Hematopoietic multipotent progenitor cell treated with erythropoietin and hydrocortisone succinate and interleukin-3 and kit ligand, for 8 days (in vitro differentiated cells): ENCODE results near the gene ZNF488.
"Not testable (repeated sequence)": the region's sequence is repeated elsewhere in the genome, so short reads cannot be mapped to it uniquely, and the experiment has no call there.

Experiments used
- DNase-seq: peaks from one replicate; pipeline ENCODE4 v3.0.0-alpha.2; 2015

ZNF488 gene

GRCh38 chr10:47384148-47384921 is at the start of gene ZNF488:
TSS of gene ZNF488 (minus strand) at chr10:47384293. CDS start at chr10:47368829, 15,464 bp downstream.
- DNase-seq, result peak; percentile 73

GRCh38 chr10:47425813-47426419 is 41.8 kb upstream of the ZNF488 start:
- no peak for DNase-seq

- DNase-seq, result no peak
Measured at GRCh38 chr10:47424231-47424630, 40.1 kb upstream of the ZNF488 start.

DNA sequence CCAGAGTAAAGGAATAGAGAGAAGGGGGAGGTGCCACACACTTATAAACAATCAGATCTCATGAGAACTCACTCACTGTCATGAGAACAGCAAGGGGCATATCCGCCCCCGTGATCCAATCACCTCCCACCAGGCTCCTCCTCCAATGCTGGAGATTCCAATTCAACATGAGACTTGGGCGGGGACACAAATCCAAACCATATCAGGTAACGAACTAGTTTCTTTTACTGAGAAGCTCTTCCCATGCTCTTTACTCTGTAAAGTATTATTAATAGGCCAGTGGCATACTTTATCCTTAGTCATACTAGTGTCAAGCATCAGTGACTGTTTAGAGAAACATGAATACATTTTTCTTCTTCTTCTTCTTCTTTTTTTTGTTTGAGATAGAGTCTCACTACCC is 39.4 kb upstream of the ZNF488 start:
- DNase-seq, result no peak

GRCh38 chr10:47421057-47421952 is 37.2 kb upstream of the ZNF488 start:
- DNase-seq, result no peak

GRCh38 chr10:47420305-47421056 is 36.4 kb upstream of the ZNF488 start:
- DNase-seq, result no peak

DNA sequence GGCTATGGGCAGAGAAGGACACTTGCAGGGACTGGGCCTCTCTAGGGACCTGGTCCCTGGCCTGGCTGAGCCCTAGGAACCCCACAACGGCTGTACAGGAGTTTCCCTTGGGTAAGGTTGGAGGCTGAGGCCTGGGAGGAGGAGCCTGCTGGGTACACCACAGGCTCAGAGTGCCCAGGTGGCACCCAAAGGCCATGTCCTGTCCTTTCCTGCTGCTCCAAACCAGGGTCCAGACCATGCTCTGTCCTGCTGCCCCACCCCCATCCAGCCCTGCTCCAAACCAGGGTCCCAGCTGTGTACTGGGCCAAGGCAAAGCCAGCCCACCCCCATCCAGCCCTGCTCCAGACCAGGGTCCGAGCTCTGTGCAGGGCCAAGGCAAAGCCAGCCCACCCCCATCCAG is 35.3 kb upstream of the ZNF488 start:
- no peak for DNase-seq

GRCh38 chr10:47418966-47419365 is 34.9 kb upstream of the ZNF488 start:
- DNase-seq, result no peak

DNA sequence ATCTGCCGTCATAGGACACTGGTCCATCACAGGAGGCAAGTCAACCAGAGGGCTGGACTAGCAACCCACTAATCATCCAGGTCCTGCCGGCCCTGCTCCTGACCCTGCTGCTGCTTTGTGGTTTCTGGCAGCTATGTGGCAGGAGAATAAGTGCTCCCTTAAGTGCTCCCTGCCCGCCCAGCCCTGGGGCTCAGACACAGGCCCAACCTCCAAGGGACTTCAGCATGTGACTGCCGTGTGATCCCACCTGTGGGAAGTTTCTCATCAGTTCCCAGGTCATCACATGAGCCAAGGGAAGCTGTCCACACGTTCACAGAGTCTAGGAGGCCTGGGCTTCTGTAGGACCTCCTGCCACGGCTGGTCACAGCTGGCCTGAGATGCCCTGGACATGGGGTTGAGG is 34.2 kb upstream of the ZNF488 start:
- no peak for DNase-seq

GRCh38 chr10:47416305-47417218 is 32.5 kb upstream of the ZNF488 start:
- not testable (repeated sequence) for DNase-seq

DNA sequence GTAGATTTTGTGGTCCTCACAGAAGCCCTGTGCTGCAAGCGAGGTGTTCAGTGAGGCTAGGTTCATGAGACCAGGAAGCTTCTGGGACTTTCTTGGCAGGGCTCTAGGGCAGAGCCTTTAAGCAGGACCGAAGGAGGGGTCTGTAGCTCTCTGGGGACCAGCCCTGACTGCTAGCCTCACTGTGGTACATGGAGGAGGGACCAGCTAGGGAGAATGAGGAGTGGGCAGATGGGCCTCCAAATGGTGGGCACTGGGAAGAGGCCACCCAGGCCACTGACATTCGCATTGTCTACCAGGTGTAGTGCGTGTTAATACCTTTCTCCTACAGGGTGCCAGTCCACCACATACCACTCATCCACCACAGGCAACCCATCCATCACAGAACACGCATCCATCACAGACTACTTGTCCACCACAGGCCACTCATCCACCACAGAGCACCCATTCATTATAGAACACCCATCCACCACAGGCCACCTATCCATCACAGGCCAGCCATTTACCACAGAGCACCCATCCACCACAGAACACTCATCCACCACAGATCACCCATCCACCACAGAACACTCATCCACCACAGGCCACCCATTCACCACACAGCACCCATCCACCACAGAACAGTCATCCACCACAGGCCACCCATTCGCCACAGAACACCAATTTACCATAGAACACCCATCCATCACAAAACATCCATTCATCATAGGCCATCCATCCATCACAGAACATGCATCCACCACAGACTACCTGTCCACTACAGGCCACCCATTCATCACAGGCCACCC is 31.6 kb upstream of the ZNF488 start:
- DNase-seq, result no peak

- DNase-seq, result no peak
Measured at GRCh38 chr10:47414752-47415519, 30.8 kb upstream of the ZNF488 start.

- no peak for DNase-seq
Measured at GRCh38 chr10:47414227-47414592, 30.1 kb upstream of the ZNF488 start.

DNA sequence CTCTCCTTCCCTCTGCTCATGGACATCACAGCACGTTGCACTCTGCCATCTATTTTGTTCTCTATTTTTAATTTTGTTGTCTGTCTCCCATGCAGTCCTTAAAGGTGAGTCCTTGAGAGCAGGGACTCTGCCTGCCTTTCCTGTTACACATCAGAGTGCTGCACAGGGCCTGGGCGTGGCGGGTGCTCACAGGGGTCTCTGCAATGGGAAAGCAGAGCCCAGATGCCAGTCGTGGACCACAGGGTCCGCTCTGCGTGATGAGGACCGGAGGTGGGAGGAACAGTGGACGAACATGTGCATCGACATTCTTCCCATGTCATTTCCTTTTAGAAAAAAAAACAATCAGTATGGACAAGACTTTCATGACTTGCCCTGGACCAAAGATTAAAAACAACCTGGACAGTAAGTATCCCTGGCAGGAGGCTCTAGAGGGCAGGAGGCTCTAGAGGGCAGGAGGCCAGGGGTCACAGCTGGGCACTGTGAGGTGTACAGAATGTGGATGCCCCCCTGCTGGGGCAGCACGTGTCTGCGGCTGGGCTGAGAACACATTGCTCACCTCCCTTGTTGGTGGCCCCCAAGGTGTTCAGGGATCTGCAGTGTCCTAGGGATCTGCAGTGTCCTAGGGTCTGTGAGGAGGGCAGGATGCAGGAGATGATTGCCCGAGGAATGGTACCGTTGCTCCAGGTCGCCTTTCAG is 29.6 kb upstream of the ZNF488 start:
- no peak for DNase-seq

DNA sequence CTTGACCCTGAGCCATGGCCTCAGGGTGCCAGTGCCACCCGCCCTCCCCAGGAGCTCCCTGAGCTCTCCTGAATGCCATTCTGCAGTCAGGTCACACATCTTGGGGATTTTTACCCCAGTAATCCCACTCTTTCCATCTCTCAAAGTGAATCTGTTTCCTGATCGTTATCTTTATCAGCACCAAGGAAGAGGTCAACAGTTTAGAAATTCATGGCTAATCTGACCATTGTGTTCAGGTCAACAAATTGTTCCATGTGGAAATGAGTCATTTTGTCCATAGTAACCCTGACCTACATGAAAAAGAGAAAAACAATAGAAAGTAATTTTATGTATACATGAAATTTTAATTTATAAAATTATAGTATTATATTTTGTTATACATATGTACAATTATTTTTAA is 28.8 kb upstream of the ZNF488 start:
- no peak for DNase-seq

DNA sequence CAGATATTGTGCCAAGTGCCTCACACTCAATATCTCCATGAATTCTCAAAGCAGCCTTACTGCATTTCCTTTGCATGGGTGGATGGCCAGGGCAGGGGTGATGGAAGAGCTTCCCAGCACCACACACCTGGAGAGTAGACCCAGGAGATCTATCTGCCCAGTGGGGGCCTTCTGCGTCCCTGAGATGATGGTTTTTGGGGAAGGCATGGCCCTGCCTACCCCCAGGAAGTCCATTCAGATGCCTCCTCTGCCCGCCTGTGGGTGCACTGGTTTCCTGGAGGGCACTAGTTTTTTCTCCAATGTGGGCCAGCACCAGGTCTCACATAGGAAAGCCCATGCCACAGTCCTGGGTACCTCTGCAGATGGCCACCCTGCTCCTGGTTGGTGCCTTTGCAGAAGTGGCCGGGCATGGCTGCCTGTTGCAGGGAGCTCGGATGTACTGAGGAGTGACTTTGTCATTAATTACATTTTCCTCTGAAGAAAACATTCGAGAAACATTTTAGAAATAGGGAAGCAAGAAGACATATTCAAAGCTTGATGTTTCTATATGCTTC is 28.2 kb upstream of the ZNF488 start:
- DNase-seq, result no peak

DNA sequence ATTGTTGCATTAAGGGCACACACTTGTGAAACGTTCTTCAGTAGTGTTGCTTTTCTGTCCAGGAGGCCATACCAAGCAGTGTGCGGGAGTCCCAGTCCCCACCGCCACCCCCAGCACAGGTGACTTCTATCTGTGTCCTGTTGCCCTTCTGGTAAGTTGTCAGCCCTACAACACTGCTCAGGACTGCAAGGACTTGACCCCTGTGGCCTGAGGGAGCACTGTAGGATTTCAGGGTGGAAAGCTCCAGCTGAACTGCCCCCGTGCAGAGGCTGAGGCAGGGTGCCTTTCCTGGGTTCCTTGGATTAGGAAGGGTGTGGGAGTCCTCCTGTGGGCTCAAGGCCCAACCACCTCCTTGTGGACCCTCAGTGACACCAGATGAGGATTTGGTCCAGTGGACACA is 26.8 kb upstream of the ZNF488 start:
- no peak for DNase-seq

- DNase-seq, result no peak
Measured at GRCh38 chr10:47410271-47410670, 26.2 kb upstream of the ZNF488 start.

GRCh38 chr10:47409866-47410256 is 25.8 kb upstream of the ZNF488 start:
- no peak for DNase-seq
